ENCODE measurements around the gene KIAA1671. TPM values are rescaled to one million over a fixed set of nuclear protein-coding genes. Genes with fewer than 3 reads are reported as not detected.

Gene KIAA1671
- total RNA-seq, 1 donor from 2014 or later = 43.7 TPM

DNA sequence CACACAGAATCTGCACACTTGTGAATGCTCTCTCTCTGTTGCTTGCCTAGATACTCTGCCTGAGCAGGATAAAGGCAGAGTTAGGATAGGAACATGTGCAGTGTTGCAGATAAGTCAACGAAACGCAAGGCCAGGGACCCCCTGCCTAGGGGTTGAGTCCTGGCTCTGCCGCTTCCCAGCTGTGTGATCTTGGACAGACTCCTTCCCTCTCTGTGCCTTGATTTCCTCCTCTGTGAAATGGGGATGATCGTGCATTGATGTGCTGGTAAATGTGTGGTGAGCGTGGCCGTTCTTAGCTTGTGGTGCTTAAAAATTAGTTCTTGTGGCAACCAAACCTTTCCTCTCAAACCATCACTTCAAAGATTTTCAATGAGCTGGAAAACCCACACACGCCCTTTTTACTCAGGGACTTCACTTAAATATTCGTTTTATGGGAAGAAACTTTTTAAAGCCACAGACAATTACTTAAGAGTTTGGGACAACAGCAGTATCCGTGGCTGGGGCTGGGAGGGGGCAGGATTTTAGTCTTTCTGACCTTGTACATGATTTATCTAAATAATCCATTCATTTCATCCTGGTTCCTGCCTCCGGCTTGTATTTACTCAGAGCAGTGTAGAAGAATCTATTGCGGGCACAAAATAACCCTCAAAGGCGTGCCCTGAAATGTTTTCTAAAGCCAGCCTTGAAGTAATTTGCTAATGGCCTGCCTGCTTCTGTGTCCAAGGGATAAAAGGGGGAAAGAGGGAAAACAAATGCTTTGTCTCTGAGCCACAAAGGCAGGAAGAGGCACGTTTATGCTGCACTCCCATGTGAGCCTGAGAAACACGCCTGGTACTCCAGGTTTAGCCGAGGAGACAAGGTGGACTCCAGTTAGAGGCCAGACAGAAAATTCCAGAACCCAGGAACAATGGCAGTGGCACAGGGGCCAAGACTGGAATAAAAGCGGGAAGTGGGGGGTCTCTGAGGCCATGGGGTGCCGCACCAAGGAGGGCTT, 162.2 kb downstream of the KIAA1671 start:
- no peak for DNase-seq (ENCODE audit: low spot score)

DNA sequence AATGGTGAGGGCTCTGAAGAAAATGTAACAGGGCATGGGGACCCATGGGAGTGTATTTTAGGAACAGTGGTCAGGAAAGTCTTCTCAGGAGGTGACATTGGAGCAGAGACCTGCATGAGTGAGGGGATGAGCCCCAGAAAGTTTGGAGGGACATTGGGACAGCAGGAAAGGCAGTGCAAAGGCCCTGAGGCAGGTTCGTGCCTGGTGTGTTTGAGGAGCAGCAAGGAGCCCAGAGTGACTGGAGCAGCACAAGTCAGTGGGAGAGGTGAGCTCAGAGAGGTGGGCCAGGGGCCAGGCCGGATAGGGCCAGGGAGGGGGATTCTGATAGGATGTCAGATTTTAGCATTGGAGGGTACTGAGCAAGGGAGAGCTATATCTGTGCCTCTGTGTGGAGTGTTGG, 167.1 kb downstream of the KIAA1671 start:
- no peak for DNase-seq (ENCODE audit: low spot score)

DNA sequence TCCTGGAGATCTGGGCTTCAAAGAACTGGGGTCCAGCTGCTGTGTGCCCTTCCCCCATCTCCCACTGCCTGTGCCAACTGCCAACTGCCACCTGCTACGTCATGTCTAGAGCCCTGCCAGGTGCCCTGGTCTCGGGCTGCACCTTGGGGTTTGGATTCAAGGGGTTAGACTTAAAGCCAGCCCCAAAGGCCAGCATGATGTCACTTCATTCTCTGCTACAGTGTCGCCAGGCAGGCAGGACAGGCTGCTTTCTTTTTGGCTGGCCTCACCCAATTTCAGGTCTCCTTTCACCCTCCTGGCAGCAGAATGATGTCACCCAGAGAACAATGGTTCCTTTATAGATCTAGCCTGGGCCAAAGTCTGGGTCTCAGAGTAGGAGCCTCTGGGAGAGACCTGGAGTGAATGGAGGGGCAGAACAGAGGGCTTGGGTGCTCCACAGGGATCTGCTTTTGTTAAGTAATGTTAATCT, 167.6 kb downstream of the KIAA1671 start:
- no peak for DNase-seq (ENCODE audit: low spot score)

DNA sequence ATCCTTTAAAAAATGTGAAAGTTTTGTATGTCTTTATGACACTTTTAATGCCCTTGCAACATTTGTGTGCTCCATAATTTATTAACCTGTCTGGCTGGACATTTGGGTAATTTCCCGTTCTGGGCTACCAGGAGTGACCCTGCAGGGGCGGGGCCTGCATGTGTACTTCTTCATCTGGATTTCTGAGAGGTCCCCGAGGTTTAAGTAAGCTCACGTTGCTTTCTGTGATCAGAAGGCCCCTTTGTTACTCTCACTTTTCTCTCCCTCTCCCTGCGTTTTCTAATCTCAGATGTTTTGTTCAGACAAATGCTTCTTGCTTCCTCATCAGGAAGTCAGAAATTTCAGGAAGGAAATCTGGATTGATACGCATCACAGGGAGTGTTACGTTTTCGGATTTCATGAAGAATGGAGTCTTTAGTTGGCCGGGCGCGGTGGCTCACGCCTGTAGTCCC, 168.3 kb downstream of the KIAA1671 start:
- no peak for DNase-seq (ENCODE audit: low spot score)

DNA sequence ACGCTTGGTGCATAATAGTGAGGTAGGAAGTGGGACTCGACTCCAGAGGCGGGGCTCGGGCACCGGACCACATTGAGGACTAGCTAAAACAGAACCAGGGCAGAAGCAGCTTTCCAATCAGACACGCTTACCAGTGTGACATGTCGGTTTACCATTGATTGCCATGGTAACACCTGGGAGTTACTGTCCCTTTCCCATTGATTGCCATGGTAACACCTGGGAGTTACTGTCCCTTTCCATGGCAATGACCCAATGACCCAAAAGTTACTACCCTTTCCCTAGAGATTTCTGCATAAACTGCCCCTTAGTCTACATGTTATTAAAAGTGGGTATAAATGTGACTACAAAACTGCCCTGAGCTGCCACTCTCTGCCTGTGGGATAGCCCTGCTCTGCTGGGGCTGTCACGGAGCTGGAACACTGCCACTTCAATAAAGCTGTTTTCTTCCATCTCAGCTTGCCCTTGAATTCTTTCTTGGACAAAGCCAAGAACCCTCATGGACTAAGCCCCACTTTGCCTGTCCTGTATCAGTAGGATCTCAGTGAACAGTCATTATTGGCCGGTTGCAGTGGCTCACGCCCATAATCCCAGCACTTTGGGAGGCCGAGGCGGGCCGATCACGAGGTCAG, 169.7 kb downstream of the KIAA1671 start:
- DNase-seq (ENCODE audit: low spot score) = no peak

DNA sequence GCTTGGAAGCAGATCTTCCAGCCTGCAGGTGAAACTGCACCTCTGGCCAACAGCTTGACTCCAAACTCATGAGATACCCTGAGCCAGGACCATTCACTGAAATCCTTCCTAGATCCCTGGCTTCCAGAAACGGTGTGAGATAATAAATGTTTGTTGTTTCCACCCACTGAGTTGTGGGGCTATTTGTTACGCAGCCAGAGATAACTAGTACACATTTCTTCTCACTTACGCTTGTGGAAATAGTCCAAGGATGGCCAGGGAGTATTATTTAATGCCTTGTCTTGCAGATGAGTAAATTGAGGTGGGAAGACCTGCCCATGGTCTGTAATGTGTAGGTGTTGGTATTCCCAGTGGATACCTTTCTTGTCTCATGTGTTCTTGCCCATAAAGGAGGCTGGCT, 171.2 kb downstream of the KIAA1671 start:
- DNase-seq (ENCODE audit: low spot score) = no peak

DNA sequence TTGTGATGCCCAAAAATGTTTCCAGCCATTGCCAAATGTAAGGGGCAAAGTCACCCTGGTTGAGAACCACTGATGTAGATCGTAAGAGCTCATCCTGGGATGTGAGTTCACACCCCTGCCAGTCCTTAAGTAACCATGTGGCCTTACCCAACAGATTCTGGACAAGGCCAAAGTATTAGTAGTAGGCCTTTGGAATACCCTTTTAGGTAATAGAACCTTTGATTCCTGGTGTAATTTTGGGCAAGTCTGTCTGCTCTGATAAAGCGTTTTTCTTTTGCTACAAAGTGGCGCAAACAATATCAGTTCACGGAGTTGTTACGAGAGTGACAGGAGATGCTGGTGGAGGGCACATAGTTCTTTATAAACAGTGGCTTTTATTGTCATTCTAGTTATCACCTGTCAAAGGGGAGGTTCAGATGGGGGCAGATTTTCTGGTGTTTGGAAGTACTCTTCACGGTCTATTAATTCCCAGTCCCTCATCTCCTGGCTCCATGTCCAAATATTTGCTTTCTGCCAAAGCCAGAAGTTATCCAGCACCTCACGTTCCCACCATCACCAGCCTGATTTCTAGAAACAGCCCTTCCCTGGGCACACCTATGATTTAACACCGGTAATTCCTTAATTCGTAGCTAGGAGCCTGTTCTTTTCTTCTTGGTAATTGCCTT, 173.3 kb downstream of the KIAA1671 start:
- no peak for DNase-seq (ENCODE audit: low spot score)

DNA sequence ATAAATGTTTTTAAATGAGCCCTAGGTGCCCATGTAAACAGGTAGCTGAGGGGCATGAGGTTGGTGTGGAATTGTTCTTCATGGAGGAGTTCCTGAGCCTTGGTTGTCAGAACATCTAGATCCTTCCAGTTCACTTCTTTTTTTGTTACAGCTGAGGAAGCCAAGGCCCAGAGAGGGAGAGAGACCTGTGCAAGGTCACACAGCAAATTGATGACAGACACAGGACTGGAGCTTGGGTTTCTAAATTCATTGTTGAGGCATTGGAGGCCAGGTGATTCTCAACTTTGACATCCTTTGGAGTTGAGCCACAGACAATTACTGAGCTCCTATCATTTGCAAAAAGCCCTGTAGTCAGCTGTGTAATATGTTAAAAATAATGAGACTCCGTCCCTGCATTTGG, 174.0 kb downstream of the KIAA1671 start:
- no peak for DNase-seq (ENCODE audit: low spot score)

DNA sequence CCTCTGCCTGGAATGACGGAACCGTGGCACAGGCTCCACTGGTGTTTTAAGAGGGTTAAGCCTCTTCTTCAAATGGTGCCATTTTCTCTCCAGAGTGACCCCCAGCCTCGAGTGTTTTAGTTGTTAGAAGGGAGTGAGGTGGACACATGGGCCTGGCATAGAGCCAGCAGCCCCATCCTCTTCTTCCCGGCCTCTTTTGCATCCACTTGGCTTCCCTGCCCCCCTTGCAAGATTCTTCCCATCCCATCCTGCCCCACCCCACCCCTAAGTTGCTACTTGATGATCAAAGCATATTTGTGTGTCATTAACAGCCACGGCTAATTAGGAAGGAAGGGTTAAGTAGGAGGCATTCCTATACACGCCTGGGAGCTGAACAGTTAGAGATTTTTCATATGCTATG, 174.8 kb downstream of the KIAA1671 start:
- no peak for DNase-seq (ENCODE audit: low spot score)

DNA sequence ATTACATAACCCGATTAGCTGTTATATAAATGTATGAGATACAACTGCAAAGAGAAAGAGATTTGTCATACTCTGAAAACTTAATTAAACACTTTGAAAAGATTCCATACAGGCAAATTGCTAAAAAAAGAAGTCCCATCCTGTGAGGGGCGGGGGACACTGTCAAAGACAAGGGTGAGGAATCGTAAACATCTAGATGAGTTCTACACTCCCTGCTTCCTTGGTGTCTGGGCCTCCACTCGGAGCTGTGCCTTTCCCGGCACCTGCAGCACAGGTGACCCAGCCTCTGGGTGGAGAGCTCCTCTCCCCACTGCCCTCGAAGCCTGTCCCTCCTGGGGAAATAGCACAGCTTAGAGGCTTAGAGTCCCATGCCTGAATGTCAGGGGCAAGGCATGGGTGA, 177.9 kb downstream of the KIAA1671 start:
- no peak for DNase-seq (ENCODE audit: low spot score)

DNA sequence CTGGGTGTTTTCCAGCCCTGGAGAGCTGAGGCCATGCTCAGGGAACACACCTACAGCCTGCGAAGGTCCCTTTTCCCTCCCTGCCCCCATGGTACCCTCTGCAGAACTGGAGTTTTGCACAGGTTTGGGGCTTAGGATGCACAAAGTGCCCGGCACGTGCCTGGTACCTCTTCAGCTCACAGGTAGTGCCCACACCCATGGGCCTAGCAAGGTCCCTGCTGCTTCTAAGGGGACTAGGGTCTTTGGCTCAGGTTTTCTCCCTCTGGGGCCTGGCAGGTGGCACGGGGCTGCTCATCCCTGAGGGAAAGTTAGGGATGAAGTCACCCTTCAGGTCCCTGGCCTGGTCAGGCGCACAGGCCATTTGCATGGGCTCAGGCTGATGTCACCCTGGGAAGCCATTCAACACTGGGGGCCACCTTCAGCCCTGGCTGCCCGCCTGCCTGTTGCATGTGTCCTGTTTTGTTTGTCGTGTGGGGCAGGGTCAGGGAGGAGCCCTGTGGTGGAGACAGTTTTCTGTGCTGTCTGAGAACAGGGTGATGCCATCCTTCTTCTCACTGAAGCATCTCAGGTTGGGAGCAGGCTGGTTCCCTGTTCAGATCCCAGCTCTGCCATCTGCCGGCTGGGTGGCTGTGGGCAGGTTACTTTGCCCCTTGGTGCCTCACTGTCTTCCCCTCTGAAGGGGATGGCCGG, 178.8 kb downstream of the KIAA1671 start:
- no peak for DNase-seq (ENCODE audit: low spot score)

DNA sequence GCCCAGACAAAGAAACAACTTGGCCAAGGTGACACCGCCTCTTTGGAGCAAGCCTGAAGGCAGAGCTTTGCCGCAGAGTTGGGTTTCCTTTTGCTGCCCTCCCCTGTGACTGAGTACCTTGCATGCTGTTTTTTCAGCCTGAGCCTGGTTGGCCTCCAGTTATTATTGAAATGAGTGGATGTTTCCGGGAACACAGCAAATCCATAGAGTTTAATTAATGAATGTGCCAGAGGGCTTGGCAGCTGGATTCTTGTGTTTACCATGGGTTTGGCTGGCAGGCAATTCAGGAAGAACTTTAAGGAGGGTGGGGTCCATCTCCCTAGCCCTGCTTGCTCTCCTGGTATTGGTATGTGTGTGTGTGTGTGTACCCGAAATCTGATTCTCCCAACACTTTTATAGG, 181.5 kb downstream of the KIAA1671 start:
- DNase-seq (ENCODE audit: low spot score) = no peak

DNA sequence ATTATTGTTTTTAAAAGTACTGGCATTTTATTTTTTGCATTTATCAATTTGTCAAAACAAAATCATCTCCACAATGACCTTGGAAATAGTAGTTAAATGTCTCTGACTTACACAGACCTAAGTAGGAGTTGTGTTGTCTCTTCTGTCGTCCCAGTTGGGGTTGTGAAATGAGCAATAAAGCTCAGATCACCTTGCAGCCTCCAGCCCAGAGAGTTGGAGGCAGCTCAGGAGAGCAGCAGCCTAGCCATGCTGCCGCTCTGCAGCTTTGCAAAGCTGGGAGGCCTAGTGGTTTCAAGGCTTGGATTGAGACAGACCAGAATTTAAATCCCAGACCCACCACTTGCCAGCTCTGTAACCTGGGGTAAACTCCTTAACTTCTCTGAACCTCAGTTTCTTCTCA, 181.9 kb downstream of the KIAA1671 start:
- no peak for DNase-seq (ENCODE audit: low spot score)

DNA sequence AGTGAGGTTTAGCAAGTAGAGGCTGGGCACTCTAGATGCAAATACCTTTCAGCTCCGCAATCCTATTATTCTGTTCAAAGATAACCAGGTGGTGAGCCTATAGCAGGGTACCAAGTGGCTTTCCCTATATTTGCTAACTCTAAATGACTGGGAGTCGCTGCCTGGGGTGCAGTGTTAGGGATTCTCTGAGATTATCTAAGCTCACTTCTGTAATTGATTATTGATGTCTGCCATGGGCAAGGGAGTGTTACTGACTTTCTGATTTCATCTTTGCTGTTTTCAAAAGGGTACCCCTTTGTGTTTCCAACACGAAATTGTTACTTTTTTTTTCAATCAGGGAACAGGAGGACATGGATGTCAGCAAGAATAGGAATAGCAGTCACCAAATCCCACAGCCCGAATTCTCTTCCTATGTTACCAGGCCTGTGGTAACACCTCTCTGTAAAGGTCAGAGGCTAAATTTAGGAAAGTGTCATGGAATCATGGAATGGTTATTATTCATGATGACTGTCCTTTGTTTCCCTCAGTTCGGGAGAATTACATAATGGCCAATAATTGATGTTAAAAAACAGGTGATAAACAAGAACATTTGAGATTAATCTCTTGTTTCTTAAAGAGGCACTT, 184.5 kb downstream of the KIAA1671 start:
- DNase-seq (ENCODE audit: low spot score) = no peak

DNA sequence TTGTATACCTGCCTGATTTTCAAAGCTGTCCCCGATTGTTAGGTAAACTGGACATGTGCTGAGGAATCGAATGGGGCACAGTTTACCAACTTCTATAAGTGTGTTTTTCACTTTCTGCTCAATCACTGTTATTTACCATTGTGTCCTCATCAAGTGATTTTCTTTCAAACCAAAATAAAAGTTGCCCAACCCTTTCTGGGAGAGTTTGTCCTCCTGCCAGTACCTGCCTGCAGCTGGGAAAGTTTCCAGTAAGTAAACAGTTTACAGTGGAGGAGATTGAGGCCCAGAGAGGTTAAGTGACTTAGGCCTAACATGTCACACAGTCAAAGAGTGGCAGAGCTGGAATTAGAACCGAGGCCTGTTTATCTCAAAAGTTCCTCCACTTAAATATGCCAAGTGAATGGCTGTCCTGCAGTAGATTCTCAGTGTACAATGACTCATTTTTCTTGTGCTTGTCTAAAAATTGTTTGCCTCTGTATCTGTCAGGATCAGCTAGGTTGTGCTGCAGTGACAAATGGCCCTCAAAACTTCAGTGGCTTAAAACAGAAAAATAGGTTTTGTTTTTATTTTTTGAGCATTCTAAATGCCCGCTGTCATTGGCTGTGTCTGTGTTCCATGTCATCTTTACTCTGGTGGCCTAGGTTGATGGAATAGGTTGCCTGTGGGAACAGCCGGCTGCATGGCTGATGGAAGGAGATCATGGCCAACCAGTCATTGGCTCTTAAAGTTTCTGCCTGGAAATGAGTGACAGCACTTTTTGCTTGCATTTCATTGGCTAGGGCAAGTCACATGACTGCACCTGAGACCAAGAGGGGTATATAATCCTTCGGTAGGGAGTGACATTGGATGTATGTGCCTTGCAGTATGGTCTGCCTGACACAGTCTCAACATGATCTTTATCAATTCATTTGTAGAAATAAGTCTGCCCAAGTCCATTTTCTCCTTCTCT, 185.3 kb downstream of the KIAA1671 start:
- no peak for DNase-seq (ENCODE audit: low spot score)

DNA sequence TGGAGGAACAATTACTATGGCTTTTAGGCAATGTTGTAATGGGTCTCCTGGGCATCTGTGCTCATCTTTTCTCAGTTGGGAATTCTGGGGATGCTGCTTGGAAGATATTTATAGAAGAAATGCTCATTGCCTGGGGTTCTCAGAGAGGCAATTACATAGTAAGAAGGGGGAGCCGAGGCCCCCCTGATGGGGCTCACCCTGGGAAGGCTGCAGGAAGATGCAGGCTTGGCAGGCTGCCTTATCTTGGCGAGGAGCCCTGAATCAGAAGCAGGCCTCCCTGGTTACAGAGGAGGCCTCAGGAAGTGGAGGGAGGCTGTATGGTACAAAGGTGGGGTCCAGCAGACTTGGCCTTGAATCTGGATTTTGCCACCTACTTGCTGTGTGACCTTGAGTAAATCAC, 186.5 kb downstream of the KIAA1671 start:
- no peak for DNase-seq (ENCODE audit: low spot score)

DNA sequence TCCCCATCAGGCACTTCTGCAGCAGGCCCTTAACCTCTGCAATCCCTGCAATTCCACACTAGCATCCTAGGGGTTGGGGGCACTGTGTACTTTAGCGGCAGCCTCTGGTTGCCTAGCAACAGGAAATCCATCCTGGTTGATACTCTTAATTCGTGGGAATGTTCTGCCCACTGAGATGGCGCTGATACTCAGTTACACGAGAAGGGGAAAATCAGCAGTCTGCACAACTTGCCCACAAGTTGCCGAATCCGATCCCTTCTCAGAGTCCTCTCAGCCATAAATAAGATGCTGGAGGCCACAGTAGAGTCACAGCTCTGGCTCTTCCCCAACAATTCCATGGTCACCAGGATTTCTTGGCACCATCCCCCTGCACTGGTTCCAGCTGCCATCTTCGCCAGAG, 189.6 kb downstream of the KIAA1671 start:
- no peak for DNase-seq (ENCODE audit: low spot score)

DNA sequence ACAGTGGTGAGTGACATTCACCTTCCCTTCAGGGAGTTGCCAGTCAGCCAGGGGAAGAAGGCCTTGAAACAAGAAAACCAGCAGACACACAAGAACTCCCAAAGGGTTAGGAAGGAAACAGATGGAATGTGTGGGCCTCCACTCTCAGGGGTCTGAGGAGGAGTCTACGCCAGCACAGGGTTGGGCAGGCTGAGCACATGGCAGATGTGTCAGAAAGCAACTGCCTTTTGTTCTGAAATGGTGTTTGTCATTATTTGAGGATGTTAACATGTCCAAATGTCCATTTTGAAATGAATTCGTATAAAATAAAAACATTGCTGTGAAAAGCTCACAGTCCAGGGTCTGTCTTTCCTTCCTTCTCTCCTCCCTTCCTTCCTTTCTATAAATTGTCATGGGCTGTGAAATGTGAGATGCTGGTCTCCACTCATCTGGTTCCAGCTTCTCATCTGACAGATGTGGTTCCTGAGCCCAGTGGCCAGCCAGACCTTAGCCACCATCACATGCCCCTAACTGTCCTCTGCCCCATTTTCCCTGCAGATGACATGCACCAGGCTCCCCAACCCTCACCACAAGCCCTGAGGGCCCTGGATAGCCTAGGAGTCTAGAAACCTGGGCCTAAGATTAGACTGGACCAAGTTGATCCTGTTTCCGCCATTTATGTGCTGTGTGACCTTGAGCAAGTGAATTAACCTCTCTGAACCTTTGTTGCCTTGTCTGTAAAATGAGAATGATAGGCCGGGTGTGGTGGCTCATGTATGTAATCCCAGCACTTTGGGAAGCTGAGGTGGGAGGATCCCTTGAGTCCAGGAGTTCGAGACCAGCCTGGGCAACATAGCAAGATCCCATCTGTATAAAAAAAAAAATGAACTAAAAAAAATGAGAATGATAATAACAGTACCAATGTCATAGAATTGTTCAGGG, 190.9 kb downstream of the KIAA1671 start:
- no peak for DNase-seq (ENCODE audit: low spot score)

DNA sequence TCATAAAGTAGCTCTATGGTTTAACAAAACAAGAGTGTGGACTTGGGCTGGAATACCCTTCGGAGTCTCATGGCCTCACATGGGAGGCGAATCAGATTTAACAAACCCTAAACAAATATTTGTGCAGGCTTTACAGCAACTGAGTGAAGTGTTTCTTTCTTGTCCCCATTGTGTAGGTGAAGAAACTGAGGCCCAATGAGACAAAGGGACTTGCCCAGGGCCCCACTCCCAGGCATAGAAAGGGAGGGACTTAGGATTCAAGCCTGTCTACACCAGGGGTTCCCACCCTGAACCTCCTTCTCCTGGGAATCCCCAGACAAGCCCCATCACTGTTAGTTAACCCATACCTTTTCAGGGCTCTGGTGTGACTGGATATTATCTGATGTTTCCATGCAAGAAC, 192.0 kb downstream of the KIAA1671 start:
- no peak for DNase-seq (ENCODE audit: low spot score)
